ENCODE measurements around the gene RAPGEF2.
"Not testable (repeated sequence)": the region's sequence is repeated elsewhere in the genome, so short reads cannot be mapped to it uniquely, and the experiment has no call there.

RAPGEF2 gene

GRCh38 chr4:159308566-159309340 is 205.9 kb downstream of the RAPGEF2 start:
- no peak for DNase-seq (ENCODE audit: low read depth, low spot score)

GRCh38 chr4:159312236-159312635 is 209.4 kb downstream of the RAPGEF2 start:
- no peak for DNase-seq (ENCODE audit: low read depth, low spot score)

GRCh38 chr4:159315879-159316278 is 213.0 kb downstream of the RAPGEF2 start:
- DNase-seq (ENCODE audit: low read depth, low spot score): not testable (repeated sequence)

- no peak for DNase-seq (ENCODE audit: low read depth, low spot score)
These were observed 214.3 kb downstream of the RAPGEF2 start for GRCh38 chr4:159317203-159317602.

- no peak for DNase-seq (ENCODE audit: low read depth, low spot score)
These were observed 216.1 kb downstream of the RAPGEF2 start for GRCh38 chr4:159319027-159319426.

- no peak for DNase-seq (ENCODE audit: low read depth, low spot score)
These were observed 223.6 kb downstream of the RAPGEF2 start for GRCh38 chr4:159326480-159326879.

- no peak for DNase-seq (ENCODE audit: low read depth, low spot score)
These were observed 225.9 kb downstream of the RAPGEF2 start for GRCh38 chr4:159328766-159329165.

GRCh38 chr4:159334461-159334860 is 231.6 kb downstream of the RAPGEF2 start:
- DNase-seq (ENCODE audit: low read depth, low spot score): no peak

- no peak for DNase-seq (ENCODE audit: low read depth, low spot score)
These were observed 234.2 kb downstream of the RAPGEF2 start for GRCh38 chr4:159337041-159337440.

- DNase-seq (ENCODE audit: low read depth, low spot score): no peak
These were observed 238.6 kb downstream of the RAPGEF2 start for GRCh38 chr4:159341522-159341921.

GRCh38 chr4:159342374-159342773 is 239.5 kb downstream of the RAPGEF2 start:
- DNase-seq (ENCODE audit: low read depth, low spot score): no peak

GRCh38 chr4:159343116-159343515 is 240.2 kb downstream of the RAPGEF2 start:
- no peak for DNase-seq (ENCODE audit: low read depth, low spot score)

- DNase-seq (ENCODE audit: low read depth, low spot score): no peak
These were observed 242.0 kb downstream of the RAPGEF2 start for GRCh38 chr4:159344877-159345276.

GRCh38 chr4:159346681-159347080 is 243.8 kb downstream of the RAPGEF2 start:
- no peak for DNase-seq (ENCODE audit: low read depth, low spot score)

- no peak for DNase-seq (ENCODE audit: low read depth, low spot score)
These were observed 244.9 kb downstream of the RAPGEF2 start for GRCh38 chr4:159347813-159348212.

- DNase-seq (ENCODE audit: low read depth, low spot score): no peak
These were observed 246.5 kb downstream of the RAPGEF2 start for GRCh38 chr4:159349332-159349731.

- DNase-seq (ENCODE audit: low read depth, low spot score): no peak
These were observed 249.7 kb downstream of the RAPGEF2 start for GRCh38 chr4:159352609-159353008.

- DNase-seq (ENCODE audit: low read depth, low spot score): no peak
These were observed 250.7 kb downstream of the RAPGEF2 start for GRCh38 chr4:159353422-159354116.

GRCh38 chr4:159355466-159355865 is 252.6 kb downstream of the RAPGEF2 start:
- DNase-seq (ENCODE audit: low read depth, low spot score): no peak

GRCh38 chr4:159357350-159357749 is 254.5 kb downstream of the RAPGEF2 start:
- no peak for DNase-seq (ENCODE audit: low read depth, low spot score)

GRCh38 chr4:159358226-159358625 is 255.3 kb downstream of the RAPGEF2 start:
- DNase-seq (ENCODE audit: low read depth, low spot score): peak; percentile 8

- peak; percentile 6 for DNase-seq (ENCODE audit: low read depth, low spot score)
These were observed 257.7 kb downstream of the RAPGEF2 start for GRCh38 chr4:159360549-159360948.

- no peak for DNase-seq (ENCODE audit: low read depth, low spot score)
These were observed 260.5 kb downstream of the RAPGEF2 start for GRCh38 chr4:159363361-159363760.

All from brain pericyte (primary cell).